HG03045 (cell line): ENCODE data around the gene IGSF9.

ENCODE experiments used
- ATAC-seq: cut with Tn5 transposase; IDR thresholded peaks from one replicate; pipeline ENCODE4 v1.9.1; 2021; ENCODE audit warnings: mild to moderate bottlenecking, moderate library complexity; ENCODE audit not compliant: unreplicated experiment

The IGSF9 gene

DNA sequence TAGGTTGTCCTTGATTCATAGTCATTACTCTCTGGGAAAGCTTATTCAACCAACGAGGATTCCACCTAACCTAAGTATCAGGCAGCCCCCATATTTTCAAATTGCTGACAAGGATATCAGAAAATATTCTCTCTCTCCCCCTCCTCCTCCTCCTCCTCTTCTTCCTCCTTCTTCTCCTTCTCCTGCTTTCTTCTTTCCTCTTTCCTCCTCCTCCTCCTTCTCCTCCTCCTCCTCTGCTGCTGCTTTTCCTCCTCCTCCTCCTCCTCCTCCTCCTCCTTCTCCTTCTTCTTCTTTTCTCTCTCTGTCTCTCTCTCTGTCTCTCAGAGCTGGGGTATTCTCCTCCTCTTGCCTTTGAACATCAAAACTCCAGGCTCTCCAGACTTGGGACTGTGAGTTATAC, 2.5 kb upstream of the IGSF9 start:
- ATAC-seq, result no peak

DNA sequence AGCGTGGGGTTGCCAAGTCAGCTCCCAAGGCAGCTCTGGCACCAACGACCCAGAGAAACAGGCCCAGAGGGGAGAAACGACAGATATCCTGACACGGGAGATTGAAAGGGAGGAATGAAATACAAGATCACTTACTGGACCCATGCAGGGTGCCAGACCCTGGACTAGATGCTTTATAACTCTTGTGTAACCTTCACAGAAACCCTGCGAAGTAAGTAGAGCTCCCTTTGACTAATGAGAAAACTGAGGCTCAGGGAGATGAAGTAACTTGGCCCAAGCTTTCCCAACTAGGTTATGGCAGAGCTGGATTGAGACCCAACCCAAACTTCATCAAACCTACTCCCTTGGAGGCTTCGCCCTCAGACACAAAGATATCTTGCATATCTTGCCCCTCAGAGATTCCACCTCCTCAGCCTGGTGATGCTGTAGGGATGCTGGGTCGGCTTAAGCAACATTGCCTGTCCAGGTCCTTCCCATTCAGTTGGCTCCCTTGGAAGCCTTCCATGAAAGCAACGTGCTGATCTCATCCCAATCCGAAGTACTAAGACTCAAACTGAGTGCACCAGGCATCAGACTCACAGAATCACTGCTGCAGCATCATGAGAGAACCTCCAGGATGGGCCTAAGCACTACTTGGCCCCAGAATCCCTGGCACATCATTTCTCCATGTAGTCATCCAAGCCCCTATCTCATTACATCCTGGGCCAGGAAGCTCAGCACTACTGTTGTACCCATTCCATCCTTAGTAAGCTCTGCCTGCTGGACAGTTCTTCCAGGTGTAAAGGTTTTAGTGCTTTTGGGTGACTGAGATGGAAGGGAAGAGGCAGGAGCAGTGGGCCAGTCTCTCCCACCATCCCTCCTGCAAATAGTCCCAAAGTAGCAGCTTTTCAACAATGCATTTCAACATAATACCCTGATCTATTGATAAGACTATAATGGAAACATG, 1.1 kb upstream of the IGSF9 start:
- no peak for ATAC-seq

GRCh38 chr1:159944623-159945455, 574 bp downstream of the IGSF9 start:
- ATAC-seq, result no peak

GRCh38 chr1:159943908-159944622, 1.3 kb downstream of the IGSF9 start:
- no peak for ATAC-seq

DNA sequence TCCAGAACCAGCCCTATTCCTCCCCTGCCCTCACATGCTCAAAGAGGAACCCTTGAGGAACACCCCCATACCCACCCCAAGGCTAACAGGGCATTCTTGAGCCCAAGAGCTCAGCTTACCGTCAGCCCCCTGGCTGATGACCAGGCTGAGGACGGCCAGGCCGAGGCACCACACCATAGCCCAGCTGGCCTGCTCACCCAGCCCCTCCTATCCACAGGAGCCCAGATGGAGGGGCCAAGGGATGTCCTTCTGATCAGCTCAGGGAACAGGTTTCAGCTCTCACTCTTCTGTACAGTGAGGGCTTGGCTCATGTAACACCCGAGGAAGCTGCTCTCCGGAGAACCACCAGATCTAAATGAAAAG, 2.2 kb downstream of the IGSF9 start:
- ATAC-seq, result no peak

DNA sequence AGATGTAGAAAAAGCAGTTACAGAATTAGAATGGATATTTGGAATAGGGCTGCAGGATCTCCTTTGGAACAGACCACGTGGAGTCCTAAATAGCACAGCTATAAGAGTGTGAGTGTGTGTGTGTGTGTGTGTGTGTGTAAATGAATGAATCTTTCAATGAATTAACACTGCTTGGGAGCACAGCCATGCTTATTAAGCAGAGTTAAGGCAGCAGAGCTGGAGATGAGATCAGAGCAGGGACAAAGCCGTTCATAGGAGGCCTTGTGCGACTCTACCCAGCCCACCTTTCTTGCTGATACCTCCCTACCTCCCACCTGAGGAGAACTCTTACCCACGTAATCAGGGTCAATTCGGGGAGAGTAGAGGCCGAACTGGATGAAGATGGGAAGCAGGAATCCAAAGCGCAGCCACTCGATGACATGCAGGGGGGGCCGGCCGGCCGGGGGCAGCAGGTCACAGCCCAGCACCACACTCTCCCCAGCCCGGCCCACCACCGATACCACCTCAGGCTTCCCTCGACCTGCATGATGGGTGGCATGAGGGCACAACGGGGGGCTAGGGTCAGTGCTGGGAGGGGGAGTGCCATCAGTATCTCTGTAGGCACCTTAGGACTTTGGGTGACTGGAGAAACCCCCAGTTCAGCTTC, 2.7 kb downstream of the IGSF9 start:
- ATAC-seq, result no peak

DNA sequence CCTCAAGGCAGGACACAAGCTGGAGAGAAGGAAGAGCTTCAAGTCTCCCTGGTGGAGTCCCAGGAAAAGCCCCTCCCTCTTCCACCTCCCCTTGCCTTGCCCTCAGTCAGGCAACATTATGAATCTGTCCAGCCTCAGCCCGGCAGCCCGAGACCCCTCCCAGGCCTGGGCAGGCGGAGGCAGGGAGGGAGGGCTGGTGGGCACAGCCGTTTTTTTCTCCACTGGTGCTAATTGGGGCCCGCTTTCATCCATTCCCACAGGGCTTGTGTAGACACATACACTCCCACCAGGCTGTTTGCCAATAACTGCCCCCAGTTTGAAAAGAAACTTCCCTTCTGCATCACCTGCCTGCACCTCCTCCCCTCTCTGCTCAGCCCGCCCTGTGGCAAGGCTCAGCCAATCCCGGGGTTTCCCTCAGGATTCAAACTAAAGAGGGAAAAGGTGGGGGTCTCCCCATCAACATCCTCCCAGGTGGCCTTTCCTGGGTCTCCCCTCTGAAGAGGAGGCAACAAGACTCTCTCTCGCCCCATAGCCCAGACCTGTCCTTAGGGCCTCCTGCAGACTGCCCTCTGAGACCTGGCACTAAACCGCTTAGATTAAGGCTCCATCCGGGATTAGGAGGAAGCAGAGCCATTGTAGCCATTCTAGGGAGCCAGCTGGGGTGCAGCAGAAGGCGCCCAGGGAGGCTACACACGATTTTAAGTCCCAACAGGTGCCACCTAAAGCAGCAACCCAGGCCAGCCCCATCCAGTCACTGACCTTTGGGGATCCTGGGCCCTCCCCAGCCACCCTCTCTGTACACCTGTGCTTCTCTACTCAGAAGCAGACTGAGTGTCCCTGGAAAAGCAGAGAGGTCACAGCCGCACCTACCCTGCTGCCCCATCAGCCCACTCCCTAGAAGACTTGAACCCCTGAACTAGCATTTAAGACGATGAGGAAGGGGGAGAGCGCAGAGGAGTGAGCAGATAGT, 3.5 kb downstream of the IGSF9 start:
- no peak for ATAC-seq

GRCh38 chr1:159941141-159941540, 4.3 kb downstream of the IGSF9 start:
- no peak for ATAC-seq

GRCh38 chr1:159940006-159940620, 5.3 kb downstream of the IGSF9 start:
- no peak for ATAC-seq

DNA sequence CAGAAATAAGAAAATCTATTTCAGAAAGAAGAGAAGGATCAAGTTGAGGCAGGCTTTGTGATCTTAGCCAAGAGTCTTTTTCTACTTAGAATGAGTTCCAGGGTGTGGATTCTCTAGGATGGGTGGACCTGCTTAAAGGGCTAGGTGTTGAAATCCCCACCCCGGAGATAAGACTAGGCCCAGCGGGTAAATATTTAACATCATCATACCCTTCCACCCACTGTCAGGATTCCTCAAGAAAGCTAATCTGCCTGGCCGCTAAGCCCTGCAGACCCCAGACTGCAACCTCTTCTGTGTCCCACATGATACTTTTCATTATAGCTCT, 5.8 kb downstream of the IGSF9 start:
- no peak for ATAC-seq

- ATAC-seq, result no peak
These were observed 6.3 kb downstream of the IGSF9 start for GRCh38 chr1:159938905-159939677.

GRCh38 chr1:159938211-159938852, 7.1 kb downstream of the IGSF9 start:
- ATAC-seq, result no peak

DNA sequence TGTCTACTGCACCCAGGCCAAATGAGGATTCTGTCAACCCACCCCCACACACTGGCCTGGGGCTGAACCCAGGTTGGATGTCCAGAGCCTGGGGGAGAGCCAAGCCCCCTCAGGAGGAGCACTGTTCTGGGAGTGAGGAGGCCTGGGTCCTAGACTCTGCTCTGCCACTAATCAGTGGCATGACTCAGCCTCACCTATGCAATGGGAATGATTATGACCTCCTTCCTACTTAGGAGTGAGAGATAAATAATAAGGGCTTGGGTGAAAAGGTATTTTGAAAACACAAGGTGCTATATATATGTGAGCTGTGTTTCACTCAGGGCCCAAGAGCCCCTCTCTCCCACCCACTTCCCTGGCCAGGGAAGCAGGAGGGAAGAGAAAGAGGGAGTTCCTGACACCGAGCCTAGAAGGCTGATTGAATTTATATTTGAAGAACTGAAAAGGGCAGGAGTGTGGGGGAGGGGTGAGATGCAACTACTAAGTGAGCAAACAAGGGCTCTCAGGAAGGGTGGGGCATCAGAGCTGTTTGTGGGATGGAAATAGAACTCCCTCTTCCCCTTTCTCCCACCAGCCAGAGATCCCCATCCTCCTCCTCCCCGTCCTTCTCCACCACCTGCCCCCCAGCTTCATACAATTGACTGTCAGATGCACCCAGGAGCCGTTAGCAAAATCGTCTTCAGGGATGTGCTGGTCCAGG, 8.2 kb downstream of the IGSF9 start:
- ATAC-seq, result no peak

DNA sequence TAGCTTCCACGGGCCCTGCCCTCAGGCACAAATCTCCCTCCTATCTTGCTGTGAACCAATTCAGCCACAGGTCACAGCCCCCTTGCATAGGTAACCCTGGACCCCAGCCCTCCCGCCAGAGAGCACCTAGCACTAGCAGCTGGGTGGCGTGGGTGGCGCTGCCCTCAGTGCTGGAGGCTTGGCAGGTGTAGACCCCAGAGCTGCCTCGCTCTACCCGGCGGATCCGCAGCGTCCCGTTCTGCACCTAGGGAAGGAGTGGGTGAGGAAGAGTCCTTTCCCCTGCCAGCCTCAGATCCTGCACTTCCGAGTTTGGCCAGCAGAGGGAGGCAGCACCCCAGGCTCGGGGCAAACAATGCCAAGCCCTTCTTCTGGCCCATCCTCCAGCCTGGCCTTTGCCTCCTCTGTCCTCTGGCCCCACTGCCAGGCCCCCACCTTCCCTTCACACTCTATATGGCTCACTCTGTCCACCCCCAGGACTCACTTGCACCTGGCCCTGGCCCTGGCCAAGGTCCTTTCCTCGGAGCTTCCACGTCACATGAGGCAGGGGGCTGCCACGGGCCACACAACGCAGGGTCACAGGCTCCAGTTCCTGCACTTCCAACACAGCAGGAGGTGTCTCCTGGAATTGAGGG, 9.0 kb downstream of the IGSF9 start:
- no peak for ATAC-seq

GRCh38 chr1:159935719-159936272, 9.6 kb downstream of the IGSF9 start:
- ATAC-seq, result no peak

DNA sequence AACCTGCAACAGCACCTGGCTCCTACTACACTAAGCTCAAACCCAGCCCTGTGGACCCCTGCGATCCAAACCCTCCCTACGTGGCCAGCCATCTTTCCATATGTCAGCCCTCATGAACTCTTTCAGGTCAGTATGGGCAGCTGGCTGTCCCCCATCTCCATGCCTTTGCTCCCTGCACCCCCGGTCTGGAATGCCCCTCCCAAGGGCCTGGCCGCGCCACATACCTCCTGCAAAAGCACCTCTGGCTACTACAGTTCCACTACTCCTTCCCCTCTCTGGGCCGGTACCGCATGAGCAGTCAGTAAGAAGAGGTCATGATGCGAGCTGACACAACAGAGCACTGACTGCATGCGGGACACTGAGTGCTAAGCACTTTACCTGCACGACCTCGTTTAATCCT, 10.1 kb downstream of the IGSF9 start:
- no peak for ATAC-seq
